GM21717 (cell line): ENCODE data around the gene IL10RB.
"Not testable (repeated sequence)": the region's sequence is repeated elsewhere in the genome, so short reads cannot be mapped to it uniquely, and the experiment has no call there.

ENCODE experiments used
- ATAC-seq: cut with Tn5 transposase; IDR thresholded peaks from one replicate; pipeline ENCODE4 v1.9.1; 2021; ENCODE audit warnings: mild to moderate bottlenecking, moderate library complexity; ENCODE audit not compliant: unreplicated experiment

Gene IL10RB

DNA sequence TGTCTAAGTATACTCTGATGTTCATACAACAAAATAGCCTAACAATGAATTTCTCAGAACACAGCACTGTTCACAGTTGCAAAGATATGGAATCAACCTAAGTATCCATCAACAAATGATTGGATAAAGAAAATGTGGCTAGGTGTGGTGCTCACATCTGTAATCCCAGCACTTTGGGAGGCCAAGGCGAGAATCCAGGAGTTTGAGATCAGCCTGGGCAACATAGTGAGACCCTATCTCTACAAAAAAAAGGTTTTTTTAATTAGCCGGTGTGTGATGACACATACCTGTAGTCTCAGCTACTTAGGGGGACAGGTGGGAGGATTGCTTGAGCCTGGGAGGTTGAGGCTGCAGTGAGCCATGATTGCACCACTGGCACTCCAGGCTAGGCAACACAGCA lies 25.8 kb upstream of the IL10RB start:
- ATAC-seq: no peak

DNA sequence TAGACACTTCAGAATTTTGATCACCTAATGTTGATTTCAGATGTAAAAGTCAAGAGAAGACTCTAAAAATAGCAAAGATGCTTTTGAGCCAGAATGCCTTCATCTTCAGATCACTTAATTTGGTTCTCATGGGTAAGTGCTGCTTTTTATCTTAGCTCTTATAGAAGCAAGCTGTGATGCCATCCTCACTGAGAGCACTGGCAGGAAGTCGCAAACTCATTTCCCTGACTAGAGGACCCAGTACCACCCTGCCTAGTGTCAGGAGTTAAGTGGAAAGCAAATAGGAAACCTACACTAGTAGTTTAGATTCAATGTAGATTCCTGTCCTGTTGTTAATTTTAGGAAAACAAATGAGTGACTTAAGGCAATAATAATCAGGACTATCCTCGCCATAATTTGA lies 24.3 kb upstream of the IL10RB start:
- no peak for ATAC-seq

DNA sequence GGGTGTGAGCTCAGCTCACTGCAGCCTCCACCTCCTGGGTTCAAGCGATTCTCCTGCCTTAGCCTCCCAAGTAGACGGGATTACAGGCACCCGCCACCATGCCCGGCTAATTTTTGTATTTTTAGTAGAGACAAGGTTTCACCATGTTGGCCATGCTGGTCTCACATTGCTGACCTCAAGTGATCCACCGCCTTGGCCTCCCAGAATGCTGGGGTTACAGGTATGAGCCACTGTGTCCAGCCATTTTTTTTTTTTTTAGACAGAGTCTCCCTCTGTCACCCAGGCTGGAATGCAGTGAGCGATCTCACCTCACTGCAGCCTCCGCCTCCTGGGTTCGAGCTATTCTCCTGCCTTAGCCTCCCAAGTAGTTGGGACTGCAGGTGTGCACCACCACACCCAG lies 23.3 kb upstream of the IL10RB start:
- ATAC-seq: not testable (repeated sequence)

GRCh38 chr21:33244082-33244778 lies 21.9 kb upstream of the IL10RB start:
- no peak for ATAC-seq

GRCh38 chr21:33244779-33245105 lies 21.4 kb upstream of the IL10RB start:
- ATAC-seq: no peak

GRCh38 chr21:33245289-33245918 lies 20.8 kb upstream of the IL10RB start:
- no peak for ATAC-seq

GRCh38 chr21:33246506-33246905 lies 19.7 kb upstream of the IL10RB start:
- no peak for ATAC-seq

- no peak for ATAC-seq
Measured at GRCh38 chr21:33246963-33247362, 19.2 kb upstream of the IL10RB start.

DNA sequence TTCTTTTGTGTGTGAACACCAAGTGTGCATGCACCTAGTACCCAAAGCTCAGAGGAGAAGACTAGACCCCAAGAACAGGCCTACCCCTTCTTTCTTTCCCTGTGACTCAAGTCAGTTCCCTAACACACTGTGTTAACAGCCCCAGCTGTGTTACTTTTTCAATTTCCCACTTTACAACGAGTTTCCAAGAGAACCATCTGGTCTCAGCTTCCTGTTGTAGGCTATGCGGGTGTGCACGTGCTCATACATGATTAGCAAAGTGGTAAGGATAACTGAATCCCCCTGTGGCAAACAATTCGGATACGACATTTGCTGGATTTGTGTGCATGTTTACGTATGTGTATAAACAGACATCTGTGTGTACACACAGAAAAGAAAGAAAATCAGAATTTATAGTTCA lies 18.6 kb upstream of the IL10RB start:
- ATAC-seq: no peak

- no peak for ATAC-seq
Measured at GRCh38 chr21:33249331-33250002, 16.7 kb upstream of the IL10RB start.

GRCh38 chr21:33251119-33251518 lies 15.0 kb upstream of the IL10RB start:
- ATAC-seq: no peak

GRCh38 chr21:33253382-33253781 lies 12.8 kb upstream of the IL10RB start:
- ATAC-seq: not testable (repeated sequence)

GRCh38 chr21:33254766-33255165 lies 11.4 kb upstream of the IL10RB start:
- ATAC-seq: no peak

- no peak for ATAC-seq
Measured at GRCh38 chr21:33255404-33255803, 10.8 kb upstream of the IL10RB start.

DNA sequence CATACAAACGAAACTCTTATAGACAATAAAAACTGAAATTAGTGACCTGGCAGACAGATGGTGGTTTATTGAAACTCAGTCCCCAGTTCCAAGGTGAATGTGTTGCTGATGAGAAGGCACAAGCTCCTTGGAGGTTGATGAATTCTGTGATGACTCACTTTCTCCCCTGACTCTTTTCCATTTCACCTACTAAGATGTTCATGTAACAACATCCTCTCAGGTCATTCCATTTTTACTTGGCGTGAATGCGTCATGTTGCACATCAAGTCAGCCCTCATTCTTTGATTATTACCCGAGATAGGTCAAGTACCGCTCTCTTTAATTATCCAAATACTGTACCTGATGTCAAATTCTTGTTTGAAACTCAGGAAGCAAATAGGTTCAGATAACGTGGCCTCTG lies 10.1 kb upstream of the IL10RB start:
- ATAC-seq: no peak

DNA sequence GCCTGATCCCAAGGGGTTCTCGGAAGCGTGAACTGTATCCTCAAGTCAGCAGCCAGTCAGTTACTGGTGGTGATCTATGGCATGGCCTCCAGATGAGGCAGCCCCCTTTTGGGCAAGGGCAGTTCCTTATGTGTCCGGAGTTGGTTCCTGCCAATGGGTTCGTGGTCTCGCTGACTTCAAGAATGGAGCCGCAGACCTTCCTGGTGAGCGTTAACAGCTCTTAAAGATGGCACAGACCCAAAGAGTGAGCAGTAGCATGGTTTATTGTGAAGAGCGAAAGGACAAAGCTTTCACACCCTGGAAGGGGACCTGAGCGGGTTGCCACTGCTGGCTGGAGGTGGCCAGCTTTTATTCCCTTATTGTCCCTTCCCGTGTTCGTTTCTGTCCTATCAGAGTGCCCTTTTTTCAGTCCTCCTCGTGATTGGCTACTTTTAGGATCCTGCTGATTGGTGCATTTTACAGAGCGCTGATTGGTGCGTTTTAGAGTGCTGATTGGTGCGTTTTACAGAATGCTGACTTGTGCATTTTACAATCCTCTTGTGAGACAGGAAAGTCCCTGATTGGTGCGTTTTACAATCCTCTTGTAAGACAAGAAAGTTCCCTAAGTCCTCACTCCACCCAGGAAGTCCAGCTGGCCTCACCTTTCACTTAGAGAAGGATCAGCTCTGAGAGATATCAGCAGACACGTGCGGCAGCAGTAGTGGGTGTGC lies 8.9 kb upstream of the IL10RB start:
- ATAC-seq: no peak

- ATAC-seq: no peak
Measured at GRCh38 chr21:33258475-33258874, 7.7 kb upstream of the IL10RB start.

DNA sequence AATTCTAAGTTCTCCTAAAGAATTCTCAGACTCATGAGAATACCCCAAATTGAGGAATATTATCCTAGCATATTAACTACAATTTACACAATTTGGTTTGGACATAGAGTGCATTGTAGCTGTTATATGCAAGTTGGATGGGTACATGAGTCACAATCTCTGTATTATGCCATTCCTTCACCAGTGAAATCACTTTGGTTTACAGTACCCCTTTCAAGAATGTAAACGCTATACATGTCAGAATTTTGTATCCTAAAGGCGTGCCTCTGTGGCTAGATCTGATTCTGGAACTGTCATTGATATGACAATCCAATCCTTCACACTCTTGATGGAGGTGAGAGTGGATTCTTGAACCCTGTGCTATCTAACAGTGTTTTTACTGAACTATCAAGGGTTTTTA lies 6.7 kb upstream of the IL10RB start:
- no peak for ATAC-seq

GRCh38 chr21:33259995-33260394 lies 6.2 kb upstream of the IL10RB start:
- no peak for ATAC-seq

DNA sequence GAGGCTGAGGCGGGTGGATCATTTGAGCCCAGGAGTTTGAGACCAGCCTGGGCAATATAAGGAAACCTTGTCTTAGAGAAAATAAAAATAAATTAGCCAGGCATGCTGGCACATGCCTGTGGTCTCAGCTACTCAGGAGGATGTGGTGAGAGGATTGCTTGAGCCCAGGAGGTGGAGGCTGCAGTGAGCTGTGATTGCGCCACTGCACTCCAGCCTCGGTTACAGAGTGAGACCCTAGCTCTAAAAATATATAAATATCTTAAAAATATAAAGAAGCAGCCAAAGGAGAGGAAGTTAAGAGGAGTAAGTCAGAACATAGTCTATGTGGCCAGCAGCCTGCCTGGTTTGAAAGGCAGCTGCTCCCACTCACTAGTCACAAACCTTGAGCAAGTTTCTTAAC lies 4.5 kb upstream of the IL10RB start:
- ATAC-seq: no peak

- ATAC-seq: no peak
Measured at GRCh38 chr21:33262921-33263320, 3.2 kb upstream of the IL10RB start.

- ATAC-seq: no peak
Measured at GRCh38 chr21:33264561-33264960, 1.6 kb upstream of the IL10RB start.
